GM21825 (cell line): ENCODE results near the gene SAT1.

ENCODE experiments used
- ATAC-seq: cut with Tn5 transposase; IDR thresholded peaks from one replicate; pipeline ENCODE4 v1.9.1; 2021; ENCODE audit warnings: mild to moderate bottlenecking, moderate library complexity; ENCODE audit not compliant: unreplicated experiment

SAT1 gene

GRCh38 chrX:23773601-23774175 lies 9.3 kb upstream of the SAT1 start:
- ATAC-seq = peak; percentile 87

- ATAC-seq = no peak
These were observed 6.6 kb upstream of the SAT1 start for GRCh38 chrX:23776363-23776762.

GRCh38 chrX:23779025-23779424 lies 3.9 kb upstream of the SAT1 start:
- no peak for ATAC-seq

DNA sequence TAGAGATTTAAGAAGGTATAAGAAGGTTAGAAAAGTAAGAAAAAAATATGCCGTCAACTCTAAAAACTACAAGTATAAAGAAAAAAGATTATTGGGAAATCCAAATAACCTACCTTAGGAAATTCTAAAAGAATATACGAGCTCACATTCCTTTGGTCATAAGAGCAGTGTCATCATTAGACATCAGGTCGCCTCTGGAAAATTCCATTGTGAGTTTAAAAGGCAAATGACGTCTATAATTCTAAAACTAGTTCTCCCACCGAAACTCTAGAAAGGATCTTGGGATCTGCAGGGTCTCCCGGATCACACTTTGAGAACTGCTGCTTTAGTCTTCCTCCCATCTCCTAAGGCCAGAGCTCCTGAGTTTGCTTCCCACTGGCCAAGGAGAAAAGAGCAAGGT lies 518 bp upstream of the SAT1 start:
- ATAC-seq = no peak

DNA sequence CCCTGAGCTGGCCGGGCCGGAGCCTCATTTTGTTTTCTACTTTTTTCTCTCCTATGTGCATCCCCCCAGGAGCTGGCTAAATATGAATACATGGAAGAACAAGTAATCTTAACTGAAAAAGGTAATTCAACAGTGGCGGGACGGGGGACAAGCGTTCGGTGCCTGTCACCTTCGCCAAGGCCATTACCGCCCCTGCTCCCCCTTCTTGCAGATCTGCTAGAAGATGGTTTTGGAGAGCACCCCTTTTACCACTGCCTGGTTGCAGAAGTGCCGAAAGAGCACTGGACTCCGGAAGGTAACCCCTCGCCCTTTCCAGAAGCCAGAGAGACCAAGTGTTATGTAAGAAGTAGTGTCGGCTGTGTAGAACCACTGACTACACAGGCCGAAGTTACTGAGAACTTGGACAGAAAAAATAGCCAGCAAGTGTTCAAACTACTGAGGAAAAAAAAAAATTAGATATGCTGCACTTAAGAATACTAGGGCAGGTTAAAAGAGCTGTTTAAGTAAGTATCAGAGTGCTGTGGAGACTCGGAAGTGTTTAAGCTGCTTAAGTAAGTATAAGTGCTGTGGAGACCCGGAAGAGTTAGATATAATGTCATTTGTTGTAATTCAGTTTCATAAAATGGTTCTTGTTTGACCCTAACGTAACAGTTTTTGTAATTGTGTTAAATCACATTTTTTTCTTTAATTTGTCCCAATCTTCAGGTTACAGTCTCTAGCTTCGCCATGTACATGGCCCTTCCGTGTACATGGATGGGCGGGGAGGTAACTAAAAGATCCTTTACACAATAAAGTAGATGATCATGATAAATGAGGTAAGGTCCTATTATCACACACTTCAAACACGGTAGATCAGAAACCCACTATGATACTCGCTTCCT lies 856 bp downstream of the SAT1 start:
- ATAC-seq = no peak

DNA sequence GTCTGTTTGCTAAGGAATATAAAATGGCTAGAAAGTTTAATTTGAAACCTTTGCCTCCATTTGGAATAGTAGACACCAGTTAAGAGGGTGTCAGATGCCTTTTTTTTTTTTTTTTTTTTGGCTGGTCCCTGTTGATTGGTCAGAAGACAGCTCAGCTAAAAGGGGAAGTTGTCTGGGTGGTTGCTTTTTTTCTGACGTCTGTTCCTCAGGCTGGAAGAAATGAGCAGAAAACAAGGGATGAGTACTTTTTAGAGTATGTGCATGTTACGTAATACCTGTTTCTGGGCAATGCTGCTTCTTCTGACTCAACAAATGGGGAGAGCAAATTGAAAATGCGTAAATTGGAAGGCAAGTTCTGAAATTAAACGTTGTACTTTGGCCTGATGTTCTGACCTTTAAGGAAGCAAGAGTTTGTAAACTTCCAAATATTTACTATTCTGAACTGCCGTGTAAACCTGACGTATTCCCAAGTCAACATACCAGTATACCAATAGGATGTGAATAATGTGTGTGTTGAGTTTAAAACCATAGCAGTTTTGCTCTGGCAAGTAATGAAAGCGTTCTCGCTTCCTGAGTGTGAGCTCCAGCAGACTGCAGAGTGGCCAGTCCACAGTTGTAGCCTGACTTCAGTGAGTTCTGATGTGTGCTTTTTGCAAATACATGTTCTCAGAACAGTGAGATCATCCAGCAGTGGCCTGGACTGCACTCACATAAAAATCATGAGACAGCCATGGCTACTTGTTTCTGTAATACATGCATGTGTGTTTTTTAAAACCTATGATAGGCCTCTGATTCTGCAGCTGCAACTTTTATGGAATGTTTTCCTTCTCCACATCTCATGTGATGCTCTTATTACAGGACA lies 1.7 kb downstream of the SAT1 start:
- no peak for ATAC-seq

GRCh38 chrX:23785580-23785979 lies 2.6 kb downstream of the SAT1 start:
- no peak for ATAC-seq

- no peak for ATAC-seq
These were observed 3.4 kb downstream of the SAT1 start for GRCh38 chrX:23786268-23786815.

GRCh38 chrX:23787745-23788118 lies 4.8 kb downstream of the SAT1 start:
- no peak for ATAC-seq

DNA sequence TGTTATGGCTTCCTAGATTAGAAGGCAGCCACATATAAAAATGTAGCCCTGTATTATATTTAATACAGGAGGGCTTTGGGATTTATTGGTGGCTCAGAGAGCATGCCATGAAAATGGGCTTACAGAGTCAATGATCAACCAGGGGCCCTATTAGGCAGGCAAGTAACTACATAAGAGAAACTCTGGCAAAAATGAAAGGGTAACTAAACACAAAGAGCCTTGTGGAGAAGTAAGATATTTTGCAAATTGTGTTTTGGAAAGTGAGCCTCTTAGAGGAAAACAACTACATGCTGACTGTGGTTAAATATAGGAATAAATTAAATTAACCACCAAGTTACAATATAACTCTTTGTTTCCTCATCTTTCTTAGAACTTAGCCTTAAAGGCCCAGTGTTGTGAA lies 5.5 kb downstream of the SAT1 start:
- peak; percentile 62 for ATAC-seq

GRCh38 chrX:23788946-23789345 lies 6.0 kb downstream of the SAT1 start:
- no peak for ATAC-seq

GRCh38 chrX:23789386-23790154 lies 6.6 kb downstream of the SAT1 start:
- ATAC-seq = no peak

DNA sequence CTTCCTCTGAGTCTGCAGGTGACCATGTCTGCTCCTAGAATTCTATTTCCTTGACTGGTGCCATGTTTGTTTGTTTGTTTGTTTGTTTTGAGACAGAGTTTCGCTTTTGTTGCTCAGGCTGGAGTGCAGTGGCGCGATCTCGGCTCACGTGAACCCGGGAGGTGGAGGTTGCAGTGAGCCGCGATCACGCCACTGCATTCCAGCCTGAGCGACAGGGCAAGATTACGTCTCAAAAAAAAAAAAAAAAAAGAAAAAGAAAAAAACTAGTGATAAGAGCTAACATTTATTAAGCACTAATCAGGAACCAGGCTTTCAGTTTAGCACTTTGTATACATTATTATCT lies 7.2 kb downstream of the SAT1 start:
- ATAC-seq = no peak

DNA sequence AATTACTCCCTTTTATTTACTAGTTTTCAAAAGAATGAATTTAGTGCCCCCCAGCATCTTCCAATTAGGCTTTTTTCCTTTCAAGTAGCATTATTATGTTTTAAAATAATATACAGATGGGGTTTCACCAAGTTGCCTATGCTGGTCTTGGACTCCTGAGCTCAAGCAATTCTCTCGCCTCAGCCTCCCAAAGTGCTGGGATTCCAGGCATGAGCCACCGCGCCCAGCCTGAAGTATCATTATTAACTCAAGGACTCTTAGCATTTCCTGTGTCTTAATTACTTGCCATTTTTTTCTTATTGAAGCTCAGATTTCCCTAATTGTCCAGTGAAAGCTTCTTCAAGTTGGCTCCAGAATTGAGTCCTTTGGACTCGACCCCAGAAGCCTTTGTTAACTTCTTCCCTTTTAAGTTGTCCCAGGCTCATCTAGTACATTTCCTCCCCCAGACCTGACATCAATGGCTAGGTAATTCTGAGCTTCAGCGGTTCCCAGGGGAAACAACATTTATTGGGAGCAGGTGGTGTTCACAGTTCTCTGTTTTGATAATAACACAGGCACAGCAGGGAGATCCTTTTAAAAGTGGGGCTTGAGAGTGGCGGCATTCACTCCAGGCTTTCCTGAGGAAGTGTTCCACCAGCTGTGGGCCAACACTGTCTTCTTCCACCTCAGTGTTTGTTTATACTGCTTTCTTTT lies 10.0 kb downstream of the SAT1 start:
- no peak for ATAC-seq

- ATAC-seq = no peak
These were observed 12.2 kb downstream of the SAT1 start for GRCh38 chrX:23795221-23795620.

GRCh38 chrX:23797371-23798128 lies 14.6 kb downstream of the SAT1 start:
- no peak for ATAC-seq

DNA sequence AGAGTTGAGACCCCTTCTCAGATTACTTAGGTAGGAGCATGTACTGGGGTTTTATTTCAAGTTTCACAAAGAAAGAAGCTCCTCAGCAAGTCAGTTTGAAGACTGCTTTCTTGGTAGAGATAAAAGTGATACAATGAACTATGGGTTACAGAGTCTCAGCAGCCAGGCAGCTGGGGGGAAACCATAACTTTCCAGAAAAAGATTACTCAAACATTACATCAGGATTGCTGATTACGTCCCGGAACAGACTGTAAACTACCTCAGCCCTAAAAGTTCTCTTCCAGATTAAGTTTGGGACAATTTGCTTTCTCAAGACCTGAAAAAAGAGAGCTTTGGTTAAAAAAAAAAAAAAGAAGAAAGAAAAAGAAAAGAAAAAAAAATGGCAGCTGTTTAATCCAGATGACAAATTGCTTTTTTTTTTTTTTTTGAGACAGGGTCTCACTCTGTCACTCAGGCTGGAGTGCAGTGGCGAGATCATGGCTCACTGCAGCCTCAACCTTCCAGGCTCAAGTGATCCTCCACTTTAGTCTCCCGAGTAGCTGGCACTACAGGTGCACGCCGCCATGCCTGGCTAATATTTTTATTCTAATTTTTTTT lies 16.6 kb downstream of the SAT1 start:
- ATAC-seq = no peak

DNA sequence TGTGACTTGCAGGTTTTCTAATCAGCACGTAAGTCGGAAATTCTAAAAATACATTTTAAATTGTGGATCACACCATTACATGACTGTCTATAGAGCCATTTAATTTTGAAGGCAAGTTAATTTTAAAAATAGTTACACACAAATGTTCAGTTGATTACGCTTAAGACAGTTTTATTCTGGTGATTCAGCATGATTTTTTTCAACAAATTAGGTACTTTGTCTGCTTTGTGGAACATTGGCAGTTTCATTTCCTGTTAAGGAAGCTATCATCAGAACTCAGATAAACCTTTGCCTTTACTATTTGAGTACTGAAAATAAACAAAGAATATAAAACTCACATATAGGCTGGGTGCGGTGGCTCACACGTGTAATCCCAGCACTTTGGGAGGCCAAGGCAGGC lies 19.5 kb downstream of the SAT1 start:
- no peak for ATAC-seq

GRCh38 chrX:23803931-23804381 lies 21.0 kb downstream of the SAT1 start:
- no peak for ATAC-seq
